Measurements from ENCODE around the gene ADAMTS6. TPM values are rescaled to one million over a fixed set of nuclear protein-coding genes. Genes with fewer than 3 reads are reported as not detected.

Gene ADAMTS6
- total RNA-seq, 4 donors from 2014 or later, result 2.9 to 16.5 (median 7.3) TPM

GRCh38 chr5:65478336-65478735 is 3.4 kb downstream of the ADAMTS6 start:
- Histone ChIP-seq H3K9me3 (no peaks in the 10 kb centered on the region), H3K27ac (no peak overlapping the region), H3K27me3 (no peaks in the 10 kb centered on the region), H3K4me1 (peaks cover 0 to 13% (median 5%) of the 10 kb centered on the region in 4 donors), H3K36me3 (no peaks in the 10 kb centered on the region), H3K4me3 (no peak overlapping the region)
- WGBS, 2 donors, result 82 to 88% methylated on average over 1 of the region's 1 CpG
- TF ChIP-seq EP300 (IDR thresholded peaks at IDR 0.05) (no peak), CTCF (IDR thresholded peaks at IDR 0.05) (no peak), POLR2A (IDR thresholded peaks at IDR 0.05) (no peak)
- DNase-seq (ENCODE audit: low spot score in 2 of 2), result no peak

- Histone ChIP-seq H3K27me3 (no peaks in the 10 kb centered on the region), H3K4me3 (no peak overlapping the region), H3K4me1 (peaks cover 0 to 10% (median 2%) of the 10 kb centered on the region in 4 donors), H3K27ac (no peak overlapping the region), H3K36me3 (no peaks in the 10 kb centered on the region), H3K9me3 (no peaks in the 10 kb centered on the region)
- TF ChIP-seq POLR2A (IDR thresholded peaks at IDR 0.05), result no peak
- no peak for TF ChIP-seq EP300 (IDR thresholded peaks at IDR 0.05)
- TF ChIP-seq CTCF (IDR thresholded peaks at IDR 0.05), result no peak
- 88 to 93% methylated on average over 1 of the region's 1 CpG for WGBS, 2 donors
- no peak for DNase-seq (ENCODE audit: low spot score in 2 of 2)
Observed at GRCh38 chr5:65475895-65476294, 5.8 kb downstream of the ADAMTS6 start.

DNA sequence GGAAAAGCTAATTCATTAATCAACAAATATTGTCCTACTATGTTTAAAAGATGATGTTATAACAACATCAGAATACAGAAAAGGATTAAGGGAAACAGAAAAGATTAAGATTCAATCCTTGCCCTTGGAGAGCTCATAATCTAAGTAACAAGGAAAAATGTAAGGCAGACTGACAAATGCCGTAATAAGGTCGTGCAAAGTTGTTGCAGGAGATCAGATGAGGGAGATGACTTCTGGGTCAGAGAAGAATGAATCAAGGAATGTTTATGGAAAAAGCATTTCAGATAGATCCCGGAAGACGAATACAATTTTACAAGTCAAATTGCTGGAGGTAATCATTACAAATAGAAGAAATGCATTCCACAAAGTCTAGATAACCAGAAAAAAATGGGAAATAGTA is 6.4 kb downstream of the ADAMTS6 start:
- Histone ChIP-seq H3K9me3 (no peaks in the 10 kb centered on the region), H3K4me3 (no peak overlapping the region), H3K27me3 (no peaks in the 10 kb centered on the region), H3K36me3 (no peaks in the 10 kb centered on the region), H3K27ac (no peak overlapping the region), H3K4me1 (peaks cover 0 to 10% (median 2%) of the 10 kb centered on the region in 4 donors)
- DNase-seq (ENCODE audit: low spot score in 2 of 2), result no peak
- WGBS, 2 donors, result 65 to 66% methylated on average over 4 of the region's 4 CpGs
- TF ChIP-seq EP300 (IDR thresholded peaks at IDR 0.05), result no peak
- TF ChIP-seq POLR2A (IDR thresholded peaks at IDR 0.05), result no peak
- TF ChIP-seq CTCF (IDR thresholded peaks at IDR 0.05), result no peak

DNA sequence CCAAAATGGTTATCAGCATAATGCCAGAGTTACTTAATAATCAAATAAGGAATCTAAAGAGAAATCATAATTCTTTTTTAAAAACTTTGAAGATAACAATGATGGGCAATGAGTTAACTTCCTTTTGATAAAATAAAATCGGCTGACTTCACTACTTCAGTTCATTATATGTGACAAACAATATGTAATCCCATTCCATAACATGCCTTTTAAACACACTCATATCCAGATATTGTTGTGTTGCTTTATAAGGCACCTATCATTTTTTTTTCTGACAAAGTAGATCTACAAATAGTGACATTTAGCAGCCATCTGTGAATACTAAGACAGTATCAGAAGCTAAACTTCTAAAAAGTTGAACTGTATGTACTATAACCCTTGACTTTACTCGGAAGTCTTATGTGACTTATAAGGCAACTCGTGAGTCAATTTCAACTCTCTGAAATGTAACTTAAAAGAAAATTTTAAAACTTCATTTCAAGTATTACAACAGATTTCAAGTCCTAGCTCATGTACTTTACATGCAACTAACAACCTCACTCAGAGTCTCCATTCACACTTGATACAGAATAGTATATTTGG is 7.5 kb downstream of the ADAMTS6 start:
- TF ChIP-seq CTCF (IDR thresholded peaks at IDR 0.05), result no peak
- no peak for TF ChIP-seq POLR2A (IDR thresholded peaks at IDR 0.05)
- TF ChIP-seq EP300 (IDR thresholded peaks at IDR 0.05), result no peak
- Histone ChIP-seq H3K4me1 (peaks cover 0 to 2% (median 0%) of the 10 kb centered on the region in 4 donors), H3K36me3 (no peaks in the 10 kb centered on the region), H3K4me3 (no peak overlapping the region), H3K9me3 (no peaks in the 10 kb centered on the region), H3K27ac (no peak overlapping the region), H3K27me3 (no peaks in the 10 kb centered on the region)
- no peak for DNase-seq (ENCODE audit: low spot score in 2 of 2)
- WGBS, 2 donors, result 79 to 85% methylated on average over 3 of the region's 3 CpGs

DNA sequence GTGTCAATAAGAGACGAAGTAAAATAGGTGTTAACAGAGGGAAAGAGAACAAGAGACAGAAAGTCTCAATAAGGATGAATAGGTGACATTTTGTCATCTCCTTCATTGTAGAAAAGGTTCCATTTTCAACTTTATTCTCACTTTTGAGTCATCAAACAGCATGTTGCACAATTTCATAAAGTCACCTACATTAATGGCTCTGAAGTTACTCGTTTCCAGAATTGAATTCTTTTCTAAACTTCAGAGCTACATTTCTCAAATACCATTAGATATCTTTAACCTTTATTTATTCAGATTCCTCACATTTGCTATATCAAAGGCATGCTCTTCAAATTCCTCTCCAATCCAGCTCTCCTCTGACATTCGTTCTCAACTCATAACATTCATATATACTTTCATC is 13.1 kb downstream of the ADAMTS6 start:
- Histone ChIP-seq H3K27ac (no peak overlapping the region), H3K9me3 (no peaks in the 10 kb centered on the region), H3K4me3 (no peak overlapping the region), H3K36me3 (no peaks in the 10 kb centered on the region), H3K27me3 (no peaks in the 10 kb centered on the region), H3K4me1 (no peaks in the 10 kb centered on the region)
- 79 to 83% methylated on average over 3 of the region's 3 CpGs for WGBS, 2 donors
- no peak for DNase-seq (ENCODE audit: low spot score in 2 of 2)
- no peak for TF ChIP-seq EP300 (IDR thresholded peaks at IDR 0.05)
- no peak for TF ChIP-seq POLR2A (IDR thresholded peaks at IDR 0.05)
- no peak for TF ChIP-seq CTCF (IDR thresholded peaks at IDR 0.05)

All from tibial nerve (tissue), 4 donors.